Measurements from ENCODE around the gene DENND4A.

GRCh38 chr15:65806397-65806796 is 14.3 kb upstream of the DENND4A start:
- TF ChIP-seq CTCF (conservative IDR thresholded peaks at IDR 0.05; ENCODE audit: low read depth, low read length) (no peak), EZH2 (IDR thresholded peaks at IDR 0.05; ENCODE audit: low read length, unreplicated experiment) (no peak), EZH2phosphoT487 (IDR thresholded peaks at IDR 0.05; ENCODE audit: borderline replicate concordance, low read length) (no peak)
